Endothelial cell of umbilical vein (primary cell): Measurements from ENCODE around the gene DLK1. TPM values are rescaled to one million over a fixed set of nuclear protein-coding genes. Genes with fewer than 3 reads are reported as not detected.

Experiments
- BruUV-seq: library from RNA; stranded (reverse); fragments of 400-500 nt; replicated peaks from 2 replicates; lab custom pipeline; 2021; lab: Mats Ljungman, UMichigan
- CTCF ChIA-PET: fragments of 300-600, 350-600 bp; sonication (Branson Sonifier 250); formaldehyde crosslinking; loops from one replicate; lab custom pipeline; 2021; ENCODE audit warnings: antibody characterized with exemption, inconsistent platforms; lab: Charles Lee
- POLR2A ChIA-PET: fragments of 300-600, 350-600 bp; sonication (Branson Sonifier 250); formaldehyde crosslinking; loops from one replicate; lab custom pipeline; 2021; ENCODE audit warnings: antibody characterized with exemption, inconsistent platforms; lab: Charles Lee
- DNase-seq: peaks from one replicate; pipeline ENCODE4 v3.0.0-alpha.2; 2011; ENCODE audit warnings: low read depth, low spot score
- FAIRE-seq: peaks from 2 replicates; lab custom pipeline; 2011; peaks lifted over from hg19 to GRCh38; lab: Jason Lieb, UNC
- H2AFZ ChIP-seq: 2 replicates; pipeline ENCODE4 v1.6.0; 2012; ENCODE audit warnings: low read depth, low read length, control low read depth, inconsistent platforms
- H3K27ac ChIP-seq: 2 replicates; pipeline ENCODE4 v1.5.1; 2011; ENCODE audit warnings: low read depth, mild to moderate bottlenecking, control low read depth, low read length, moderate library complexity; ENCODE audit not compliant: insufficient read depth
- H3K27me3 ChIP-seq, 2 experiments: 2 replicates each; pipeline versions ENCODE4 v1.6.0 to v1.6.1; 2011; ENCODE audit warnings: low read length in 2 of 2, mixed read lengths in 1 of 2; ENCODE audit not compliant: control insufficient read depth in 2 of 2, insufficient read depth in 2 of 2
- H3K36me3 ChIP-seq, 2 experiments: 2 replicates in 1 of 2; 3 replicates in 1 of 2; pipeline ENCODE4 v1.5.1; 2011; ENCODE audit warnings: low read length in 2 of 2, mild to moderate bottlenecking in 1 of 2, moderate library complexity in 1 of 2; ENCODE audit not compliant: control insufficient read depth in 2 of 2, insufficient read depth in 2 of 2; ENCODE audit errors: extremely low read depth in 1 of 2
- H3K4me1 ChIP-seq: 3 replicates; pipeline ENCODE4 v1.5.1; 2011; ENCODE audit warnings: mild to moderate bottlenecking, low read length; ENCODE audit not compliant: control insufficient read depth, insufficient read depth; ENCODE audit errors: extremely low read depth
- H3K4me2 ChIP-seq: 2 replicates; pipeline ENCODE4 v1.6.1; 2011; ENCODE audit warnings: low read length, control low read depth, mixed read lengths; ENCODE audit not compliant: insufficient read depth
- H3K4me3 ChIP-seq, 3 experiments: fragments of 200-600 bp in 1 of 3; sonication (generic), shearing (Covaris generic) in 1 of 3; replicated peaks in 1 of 3; 2 replicates each; pipeline ENCODE4 v1.5.1; 2011 to 2016; ENCODE audit warnings: control low read depth in 3 of 3, low read length in 3 of 3, mild to moderate bottlenecking in 2 of 3, inconsistent platforms in 1 of 3, low read depth in 1 of 3, moderate library complexity in 1 of 3; ENCODE audit not compliant: insufficient read depth in 1 of 3
- H3K79me2 ChIP-seq: 2 replicates; pipeline ENCODE4 v1.6.0; 2012; ENCODE audit warnings: low read length, inconsistent platforms; ENCODE audit not compliant: control insufficient read depth, insufficient read depth
- H3K9ac ChIP-seq: replicated peaks from 2 replicates; pipeline ENCODE3; 2011; ENCODE audit warnings: low read length, control low read depth; ENCODE audit not compliant: insufficient read depth; ENCODE audit errors: extremely low read depth
- H3K9me1 ChIP-seq: replicated peaks from 3 replicates; pipeline ENCODE4 v1.6.0; 2011; ENCODE audit warnings: mild to moderate bottlenecking, low read length; ENCODE audit not compliant: control insufficient read depth, insufficient read depth; ENCODE audit errors: extremely low read depth
- H3K9me3 ChIP-seq: replicated peaks from 2 replicates; pipeline ENCODE4 v1.5.1; 2012; ENCODE audit warnings: low read length, inconsistent platforms; ENCODE audit not compliant: control insufficient read depth, insufficient read depth
- H4K20me1 ChIP-seq: replicated peaks from 2 replicates; pipeline ENCODE3; 2011; ENCODE audit warnings: mild to moderate bottlenecking, low read length; ENCODE audit not compliant: control insufficient read depth, insufficient read depth; ENCODE audit errors: extremely low read depth
- CTCF ChIP-seq, 2 donors: IDR thresholded peaks; 1 replicate in 1 of 2; 2 replicates in 1 of 2; pipeline ENCODE4 v1.5.1; 2011; ENCODE audit warnings: low read length in 2 of 2, mild to moderate bottlenecking in 2 of 2, moderate library complexity in 2 of 2, control low read depth in 1 of 2, inconsistent platforms in 1 of 2, low read depth in 1 of 2; ENCODE audit not compliant: insufficient read depth in 1 of 2; ENCODE audit errors: extremely low read depth in 1 of 2
- EZH2 ChIP-seq: IDR thresholded peaks from 2 replicates; pipeline ENCODE4 v1.6.1; 2012; ENCODE audit warnings: borderline replicate concordance, low read depth, mild to moderate bottlenecking, moderate library complexity, low read length, inconsistent platforms; ENCODE audit not compliant: severe bottlenecking
- FOS ChIP-seq: IDR thresholded peaks from 2 replicates; pipeline ENCODE4 v1.6.1; 2011; ENCODE audit warnings: mild to moderate bottlenecking, low read length, moderate library complexity, borderline replicate concordance; ENCODE audit not compliant: insufficient read depth
- GATA2 ChIP-seq: IDR thresholded peaks from 2 replicates; pipeline ENCODE4 v1.7.0; 2011; ENCODE audit warnings: low read depth, mild to moderate bottlenecking, moderate library complexity, mixed read lengths, low read length; ENCODE audit not compliant: insufficient read length, insufficient read depth
- JUN ChIP-seq: IDR thresholded peaks from 2 replicates; pipeline ENCODE4 v1.6.1; 2011; ENCODE audit warnings: borderline replicate concordance, low read depth; ENCODE audit not compliant: insufficient read length, insufficient read depth
- MYC ChIP-seq: IDR thresholded peaks from one replicate; pipeline ENCODE4 v1.6.1; 2011; ENCODE audit warnings: mild to moderate bottlenecking, low read depth, low read length
- POLR2A ChIP-seq: IDR thresholded peaks from 2 replicates; pipeline ENCODE4 v1.6.1; 2012; ENCODE audit warnings: low read depth, mild to moderate bottlenecking, control low read depth, low read length
- POLR2AphosphoS5 ChIP-seq: IDR thresholded peaks from 2 replicates; pipeline ENCODE4 v1.6.1; 2012; ENCODE audit warnings: low read depth, mild to moderate bottlenecking, control low read depth, low read length, moderate library complexity; ENCODE audit not compliant: insufficient read depth
- dilution Hi-C: fragments of 300-500 bp; cut with MboI; formaldehyde crosslinking; loops from one replicate; pipeline ENCODE4 v1.15.0; 2019; ENCODE audit warnings: low sequenced_read_pairs; ENCODE audit not compliant: extremely low pct_ligation_motif_present
- intact Hi-C: fragments of 100-400 bp; cut with micrococcal nuclease; formaldehyde crosslinking; loops from one replicate; pipeline ENCODE4 v1.10.0; 2022
- polyA plus RNA-seq, 4 experiments: library from polyadenylated mRNA; depleted of rRNA in 3 of 4; stranded (reverse) in 3 of 4; unstranded in 1 of 4; fragments of >200 nt; gene quantifications; 2 replicates each; pipeline versions ENCODE4 v1.2.1 to v1.2.3, GENCODE V29; 2011 to 2012; ENCODE audit warnings: missing spikeins in 1 of 4
- total RNA-seq: library from RNA; stranded (reverse); gene quantifications from 2 replicates; pipeline ENCODE4 v1.2.3, GENCODE V29; 2021
- TF ChIP-seq, protein P1 (sequence below): IDR thresholded peaks from 2 replicates; pipeline ENCODE4 v1.6.1; 2011; ENCODE audit not compliant: insufficient read depth, insufficient read length

Gene DLK1
- total and polyA plus RNA-seq, 2 donors (not counting 3 experiments of a cell fraction or from before 2014, with no cell fraction given) = not detected

GRCh38 chr14:100782516-100783320 is 56.0 kb downstream of the DLK1 start:
- H3K9ac ChIP-seq = no peak overlapping the region
- H3K4me3 ChIP-seq = no peak overlapping the region
- no peaks in the 10 kb centered on the region for H3K27me3 ChIP-seq
- H3K4me2 ChIP-seq = no peak overlapping the region
- no peaks in the 10 kb centered on the region for H3K36me3 ChIP-seq
- BruUV-seq = no TSS peak
- ChIA-PET POLR2A (no interaction called here), CTCF (no interaction called here)
- intact Hi-C loops (no loop called here), dilution Hi-C loops (no loop called here)
- no peaks in the 10 kb centered on the region for H3K79me2 ChIP-seq
- H2AFZ ChIP-seq = no peak overlapping the region
- H3K9me3 ChIP-seq = no peaks in the 10 kb centered on the region
- H3K4me1 ChIP-seq = no peaks in the 10 kb centered on the region
- H3K27ac ChIP-seq = no peak overlapping the region
- FAIRE-seq (no peak), DNase-seq (no peak)
- TF ChIP-seq, protein P1, sequence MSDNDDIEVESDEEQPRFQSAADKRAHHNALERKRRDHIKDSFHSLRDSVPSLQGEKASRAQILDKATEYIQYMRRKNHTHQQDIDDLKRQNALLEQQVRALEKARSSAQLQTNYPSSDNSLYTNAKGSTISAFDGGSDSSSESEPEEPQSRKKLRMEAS = no peak
- TF ChIP-seq POLR2AphosphoS5 = no peak
- no peak for TF ChIP-seq POLR2A
- TF ChIP-seq GATA2 = no peak
- no peak for TF ChIP-seq EZH2
- TF ChIP-seq MYC = no peak
- no peak for TF ChIP-seq JUN
- TF ChIP-seq CTCF (IDR thresholded peaks at IDR 0.05; ENCODE audit: extremely low read depth in 1 of 2, insufficient read depth in 1 of 2, low read depth in 1 of 2, low read length in 2 of 2) = no peak
- no peak for TF ChIP-seq FOS
- H3K9me1 ChIP-seq = no peaks in the 10 kb centered on the region
- no peaks in the 10 kb centered on the region for H4K20me1 ChIP-seq
